Liver (tissue), 9 donors: Measurements from ENCODE around the gene SLC7A11. TPM values are rescaled to one million over a fixed set of nuclear protein-coding genes. Genes with fewer than 3 reads are reported as not detected.

Experiments used
- DNase-seq: peaks from one replicate; pipeline ENCODE4 v3.0.0-alpha.2; 2017; ENCODE audit warnings: low spot score
- H3K27ac ChIP-seq, 2 donors: one replicate each; pipeline ENCODE4 v1.7.0; 2013; ENCODE audit warnings: inconsistent platforms in 2 of 2, low read length in 2 of 2, control low read depth in 1 of 2, low read depth in 1 of 2, mild to moderate bottlenecking in 1 of 2
- H3K27me3 ChIP-seq, 4 donors: one replicate each; pipeline versions ENCODE4 v1.6.1 to v1.7.0; 2013; ENCODE audit warnings: low read length in 3 of 4, inconsistent platforms in 1 of 4, mild to moderate bottlenecking in 1 of 4, moderate library complexity in 1 of 4; ENCODE audit not compliant: control insufficient read depth in 4 of 4, insufficient read depth in 4 of 4
- H3K36me3 ChIP-seq, 4 donors: one replicate each; pipeline versions ENCODE4 v1.6.1 to v1.7.0; 2013; ENCODE audit warnings: low read length in 3 of 4, mild to moderate bottlenecking in 3 of 4, low read depth in 1 of 4, moderate library complexity in 1 of 4; ENCODE audit not compliant: control insufficient read depth in 4 of 4, insufficient read depth in 3 of 4
- H3K4me1 ChIP-seq, 4 donors: one replicate each; pipeline versions ENCODE4 v1.6.1 to v1.7.0; 2013; ENCODE audit warnings: low read length in 3 of 4, mild to moderate bottlenecking in 3 of 4, moderate library complexity in 1 of 4; ENCODE audit not compliant: control insufficient read depth in 4 of 4, insufficient read depth in 4 of 4
- H3K4me3 ChIP-seq, 3 donors: one replicate each; pipeline versions ENCODE4 v1.6.1 to v1.7.0; 2013; ENCODE audit warnings: low read length in 3 of 3, control low read depth in 1 of 3, low read depth in 1 of 3, mild to moderate bottlenecking in 1 of 3
- H3K9ac ChIP-seq, 2 donors: one replicate each; pipeline ENCODE4 v1.7.0; 2013; ENCODE audit warnings: low read length in 2 of 2, mild to moderate bottlenecking in 2 of 2, moderate library complexity in 2 of 2, control low read depth in 1 of 2, low read depth in 1 of 2
- H3K9me3 ChIP-seq, 4 donors: one replicate each; pipeline versions ENCODE4 v1.6.1 to v1.7.0; 2013; ENCODE audit warnings: low read length in 3 of 4; ENCODE audit not compliant: control insufficient read depth in 4 of 4
- ATF3 ChIP-seq: IDR thresholded peaks from 2 replicates; pipeline ENCODE4 v1.6.1; 2016; ENCODE audit warnings: antibody characterized with exemption
- CTCF ChIP-seq: fragments of 150-350 bp; IDR thresholded peaks from 2 replicates; pipeline ENCODE4 v1.5.1; 2017; ENCODE audit warnings: improper control_type of control experiment, low read depth, low read length; ENCODE audit not compliant: missing input control
- EGR1 ChIP-seq, 2 donors: IDR thresholded peaks; 2 replicates each; pipeline ENCODE4 v1.6.1; 2016 to 2018; ENCODE audit warnings: antibody characterized with exemption in 2 of 2, low read depth in 2 of 2
- FOXA1 ChIP-seq: IDR thresholded peaks from 2 replicates; pipeline ENCODE4 v1.6.1; 2016; ENCODE audit warnings: antibody characterized with exemption
- FOXA2 ChIP-seq: IDR thresholded peaks from 2 replicates; pipeline ENCODE4 v1.6.1; 2016; ENCODE audit warnings: antibody characterized with exemption
- GABPA ChIP-seq, 2 donors: IDR thresholded peaks in 1 of 2; conservative IDR thresholded peaks in 1 of 2; 2 replicates each; pipeline ENCODE4 v1.6.1; 2016; ENCODE audit warnings: antibody characterized with exemption in 2 of 2, mild to moderate bottlenecking in 1 of 2, moderate library complexity in 1 of 2
- HNF4A ChIP-seq, 2 donors: conservative IDR thresholded peaks; 2 replicates each; pipeline ENCODE4 v1.6.1; 2016; ENCODE audit warnings: antibody characterized with exemption in 2 of 2, mild to moderate bottlenecking in 2 of 2
- HNF4G ChIP-seq: IDR thresholded peaks from 2 replicates; pipeline ENCODE4 v1.6.1; 2016; ENCODE audit warnings: antibody characterized with exemption
- JUND ChIP-seq, 2 donors: IDR thresholded peaks; 2 replicates each; pipeline ENCODE4 v1.6.1; 2016; ENCODE audit warnings: antibody characterized with exemption in 2 of 2
- MAX ChIP-seq: IDR thresholded peaks from 2 replicates; pipeline ENCODE4 v1.6.1; 2016; ENCODE audit warnings: antibody characterized with exemption
- RAD21 ChIP-seq, 2 donors: IDR thresholded peaks; 2 replicates each; pipeline ENCODE4 v1.6.1; 2016; ENCODE audit warnings: antibody characterized with exemption in 2 of 2, mild to moderate bottlenecking in 2 of 2
- REST ChIP-seq: IDR thresholded peaks from 2 replicates; pipeline ENCODE4 v1.6.1; 2016; ENCODE audit warnings: antibody characterized with exemption, mild to moderate bottlenecking
- RXRA ChIP-seq, 2 donors: IDR thresholded peaks; 2 replicates each; pipeline ENCODE4 v1.6.1; 2017 to 2018; ENCODE audit warnings: antibody characterized with exemption in 2 of 2, mild to moderate bottlenecking in 1 of 2
- SP1 ChIP-seq: IDR thresholded peaks from 2 replicates; pipeline ENCODE4 v1.6.1; 2018; ENCODE audit warnings: antibody characterized with exemption, mild to moderate bottlenecking
- TAF1 ChIP-seq: conservative IDR thresholded peaks from 2 replicates; pipeline ENCODE4 v1.6.1; 2016; ENCODE audit warnings: antibody characterized with exemption, mild to moderate bottlenecking
- YY1 ChIP-seq: IDR thresholded peaks from 2 replicates; pipeline ENCODE4 v1.6.1; 2016; ENCODE audit warnings: antibody characterized with exemption, mild to moderate bottlenecking
- ZBTB33 ChIP-seq: IDR thresholded peaks from 2 replicates; pipeline ENCODE4 v1.6.1; 2016; ENCODE audit warnings: antibody characterized with exemption
- WGBS: extraction: QIAGEN DNeasy Blood & Tissue Kit; methylation state at CpG from one replicate; pipeline ENCODE4 v1.1.7; 2013; 5-methylcytosine and 5-hydroxymethylcytosine counted together
- polyA plus RNA-seq, 2 donors: library from polyadenylated mRNA; stranded (reverse) in 1 of 2; unstranded in 1 of 2; fragments of 200-250 nt in 1 of 2; fragments of >200 nt in 1 of 2; fragmentation: Nextera tagmentation in 1 of 2; extraction: Ambion mirVana in 1 of 2; gene quantifications; one replicate each; pipeline versions ENCODE4 v1.2.1 to v1.2.3, GENCODE V29; 2013 to 2015
- total RNA-seq, 2 donors: library from RNA; depleted of rRNA; stranded (reverse); fragments of >200 nt; gene quantifications; one replicate each; pipeline ENCODE4 v1.2.3, GENCODE V29; 2014
- donor health status: healthy.
- donor health status: healthy.
- donor health status: healthy.
- donor health status: healthy.
- donor health status: healthy.

Gene SLC7A11
- total and polyA plus RNA-seq, 4 donors, result 0.02 to 1.9 (median 0.29) TPM

- DNase-seq, result no peak
- no peaks in the 10 kb centered on the region for H3K27me3 ChIP-seq
- no peak overlapping the region for H3K4me3 ChIP-seq
- TF ChIP-seq FOXA2 (no peak), MAX (no peak), ATF3 (no peak), CTCF (no peak), REST (no peak), HNF4A (conservative IDR thresholded peaks at IDR 0.05) (no peak), RAD21 (IDR thresholded peaks at IDR 0.05) (no peak), GABPA (IDR thresholded peaks at IDR 0.05 in 1 of 2, conservative IDR thresholded peaks at IDR 0.05 in 1 of 2) (no peak), FOXA1 (no peak), ZBTB33 (no peak), RXRA (IDR thresholded peaks at IDR 0.05) (no peak), EGR1 (IDR thresholded peaks at IDR 0.05; ENCODE audit: low read depth in 2 of 2) (no peak), TAF1 (no peak), SP1 (no peak), HNF4G (no peak), JUND (IDR thresholded peaks at IDR 0.05) (no peak)
- no peaks in the 10 kb centered on the region for H3K36me3 ChIP-seq
- no peak overlapping the region for H3K27ac ChIP-seq
- H3K9ac ChIP-seq, result no peak overlapping the region
- no peaks in the 10 kb centered on the region for H3K9me3 ChIP-seq
- 93% methylated on average over 3 of the region's 3 CpGs for WGBS
- peaks cover 0 to 3% (median under 1%) of the 10 kb centered on the region in 4 donors for H3K4me1 ChIP-seq
Observed at GRCh38 chr4:138196153-138196552, 46.0 kb downstream of the SLC7A11 start.

GRCh38 chr4:138193963-138194362, 48.2 kb downstream of the SLC7A11 start:
- Histone ChIP-seq H3K4me3 (no peak overlapping the region), H3K9ac (no peak overlapping the region), H3K27me3 (no peaks in the 10 kb centered on the region), H3K27ac (no peak overlapping the region), H3K4me1 (no peaks in the 10 kb centered on the region), H3K36me3 (no peaks in the 10 kb centered on the region), H3K9me3 (no peaks in the 10 kb centered on the region)
- 93% methylated on average over 1 of the region's 1 CpG for WGBS
- DNase-seq, result no peak
- TF ChIP-seq CTCF (no peak), TAF1 (no peak), EGR1 (IDR thresholded peaks at IDR 0.05; ENCODE audit: low read depth in 2 of 2) (no peak), SP1 (no peak), GABPA (IDR thresholded peaks at IDR 0.05 in 1 of 2, conservative IDR thresholded peaks at IDR 0.05 in 1 of 2) (no peak), YY1 (no peak), JUND (IDR thresholded peaks at IDR 0.05) (no peak), ATF3 (no peak), HNF4A (conservative IDR thresholded peaks at IDR 0.05) (no peak), FOXA2 (no peak), MAX (no peak), HNF4G (no peak)
